CD4-positive, alpha-beta T cell treated with Interleukin-15 for 1 hour (primary cell): Measurements from ENCODE around the gene MAGEE2.
"Not testable (repeated sequence)": the region's sequence is repeated elsewhere in the genome, so short reads cannot be mapped to it uniquely, and the experiment has no call there.

ENCODE experiments used
- DNase-seq: peaks from one replicate; pipeline ENCODE4 v3.0.0-alpha.2; 2020

The MAGEE2 gene

GRCh38 chrX:75784680-75785491 is at the start of gene MAGEE2:
TSS of gene MAGEE2 (minus strand) at chrX:75785254. CDS start at chrX:75785051, 203 bp downstream.
- DNase-seq = no peak

GRCh38 chrX:75786290-75786689 is 1.2 kb upstream of the MAGEE2 start:
- no peak for DNase-seq

- no peak for DNase-seq
These were observed 3.4 kb downstream of the MAGEE2 start for GRCh38 chrX:75781611-75782010.

GRCh38 chrX:75768063-75768462 is 17.0 kb downstream of the MAGEE2 start:
- DNase-seq = not testable (repeated sequence)

GRCh38 chrX:75748431-75748830 is 36.6 kb downstream of the MAGEE2 start:
- no peak for DNase-seq

GRCh38 chrX:75746891-75747639 is 38.0 kb downstream of the MAGEE2 start:
- no peak for DNase-seq
